Motor neuron (in vitro differentiated cells): ENCODE results near the gene MAPK8. TPM values are rescaled to one million over a fixed set of nuclear protein-coding genes. Genes with fewer than 3 reads are reported as not detected.
A peak's percentile ranks its signal among the peaks of the same experiment; 100 is the strongest.
"Not testable (repeated sequence)": the region's sequence is repeated elsewhere in the genome, so short reads cannot be mapped to it uniquely, and the experiment has no call there.

Experiments
- ATAC-seq, 8 experiments: fragments of 200-7000 bp; cut with Tn5 transposase; replicated peaks in 6 of 8; 2 replicates each; pipeline ENCODE4 v1.8.0; 2021; ENCODE audit warnings: mild to moderate bottlenecking in 8 of 8, moderate library complexity in 8 of 8
- H3K27ac ChIP-seq, 2 donors: fragments of 250-450 bp; sonication (Bioruptor Pico); 2 replicates each; pipeline ENCODE4 v1.9.0; 2021; ENCODE audit warnings: antibody characterized with exemption in 2 of 2, mild to moderate bottlenecking in 2 of 2, moderate library complexity in 1 of 2
- H3K4me1 ChIP-seq, 2 donors: fragments of 250-450 bp; sonication (Bioruptor Pico); replicated peaks in 1 of 2; 2 replicates each; pipeline ENCODE4 v1.6.1; 2021; ENCODE audit warnings: antibody characterized with exemption in 2 of 2, mild to moderate bottlenecking in 2 of 2, moderate library complexity in 1 of 2
- H3K4me3 ChIP-seq, 5 donors: fragments of 250-450 bp; sonication (Bioruptor Pico); 2 replicates each; pipeline ENCODE4 v1.9.0; 2021; ENCODE audit warnings: antibody characterized with exemption in 5 of 5, mild to moderate bottlenecking in 5 of 5, moderate library complexity in 4 of 5
- WGBS, 10 experiments: fragments of 450-650 bp; shearing (Covaris generic); methylation state at CpG; one replicate each; pipeline ENCODE4 v1.0.0; 2022; 5-methylcytosine and 5-hydroxymethylcytosine counted together
- in situ Hi-C, 9 experiments: fragments of 400-800 bp; cut with MboI; loops; one replicate each; pipeline ENCODE4 v1.15.0; 2021; ENCODE audit warnings: low sequenced_read_pairs in 9 of 9, low pct_unique_long_range_greater_than_20kb in 2 of 9; ENCODE audit not compliant: unreplicated experiment in 9 of 9
- total RNA-seq, 8 experiments: library from RNA; unstranded; fragments of 300-600 nt; gene quantifications; 2 replicates each; pipeline versions ENCODE4 v1.2.3 to v1.2.4, GENCODE V29; 2022

MAPK8 gene
- total RNA-seq, 8 experiments from 2014 or later: 21.2 to 122 (median 68.1) TPM

DNA sequence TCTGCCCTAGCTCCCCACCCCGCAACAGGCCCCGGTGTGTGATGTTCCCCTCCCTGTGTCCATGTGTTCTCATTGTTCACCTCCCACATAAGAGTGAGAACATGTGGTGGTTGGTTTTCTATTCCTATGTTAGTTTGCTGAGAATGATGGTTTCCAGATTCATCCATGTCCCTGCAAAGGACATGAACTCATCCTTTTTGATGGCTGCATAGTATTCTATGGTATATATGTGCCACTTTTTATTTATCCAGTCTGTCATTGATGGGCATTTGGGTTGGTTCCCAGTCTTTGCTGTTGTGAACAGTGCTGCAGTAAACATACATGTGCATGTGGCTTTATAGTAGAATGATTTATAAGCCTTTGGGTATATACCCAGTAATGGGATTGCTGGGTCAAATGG is 41.1 kb downstream of the MAPK8 start:
- 92 to 100% (median 100%) methylated on average over 1 to 2 of the region's 2 CpGs; no CpG with 5 or more reads in 7 of the 10 experiments for WGBS, 10 experiments
- H3K4me3 ChIP-seq, in situ Hi-C loops, H3K27ac ChIP-seq, ATAC-seq, H3K4me1 ChIP-seq: not testable (repeated sequence)

DNA sequence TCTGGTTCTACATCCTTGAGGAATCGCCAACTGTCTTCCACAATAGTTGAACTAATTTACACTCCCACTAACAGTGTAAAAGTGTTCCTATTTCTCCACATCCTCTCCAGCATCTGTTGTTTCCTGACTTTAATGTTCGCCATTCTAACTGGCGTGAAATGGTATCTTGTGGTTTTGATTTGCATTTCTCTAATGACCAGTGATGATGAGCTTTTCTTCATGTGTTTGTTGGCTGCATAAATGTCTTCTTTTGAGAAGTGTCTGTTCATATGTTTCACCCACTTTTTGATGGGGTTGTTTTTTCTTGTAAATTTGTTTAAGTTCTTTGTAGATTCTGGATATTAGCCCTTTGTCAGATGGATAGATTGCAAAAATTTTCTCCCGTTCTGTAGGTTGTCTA is 41.5 kb downstream of the MAPK8 start:
- ATAC-seq, H3K27ac ChIP-seq, H3K4me3 ChIP-seq, H3K4me1 ChIP-seq, in situ Hi-C loops: not testable (repeated sequence)
- WGBS, 10 experiments: 80 to 100% (median 100%) methylated on average over 1 to 4 of the region's 4 CpGs

DNA sequence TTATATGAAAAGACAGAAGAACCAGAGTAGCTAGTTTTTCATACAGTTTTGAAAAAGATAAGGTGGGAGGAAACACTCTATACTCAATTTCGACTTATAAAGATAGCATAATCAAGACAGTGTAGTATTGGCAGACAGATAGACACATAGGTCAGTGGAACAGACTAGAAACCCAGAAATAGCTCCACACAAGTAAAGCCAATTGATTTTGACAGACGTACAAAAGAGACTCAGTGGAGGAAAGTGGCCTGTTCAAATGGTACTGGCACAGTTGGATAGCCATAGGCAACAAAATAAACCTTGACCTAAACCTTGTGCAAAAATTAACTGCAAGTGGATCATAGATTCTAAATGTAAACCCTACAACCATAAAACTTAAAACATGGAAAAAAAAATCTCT is 46.8 kb downstream of the MAPK8 start:
- ATAC-seq: no peak
- Histone ChIP-seq H3K27ac (no peak overlapping the region), H3K4me1 (no peaks in the 10 kb centered on the region), H3K4me3 (no peak overlapping the region)
- in situ Hi-C loops: loop anchor here in 4 of 9 experiments (25.0 kb wide), 2 partner anchors 159 to 309 kb away; no protein-coding TSS in a partner anchor
- 78 to 100% (median 94%) methylated on average over 1 to 2 of the region's 2 CpGs; no CpG with 5 or more reads in 1 of the 10 experiments for WGBS, 10 experiments

GRCh38 chr10:48357631-48358030 is 51.2 kb downstream of the MAPK8 start:
- Histone ChIP-seq H3K4me1 (no peaks in the 10 kb centered on the region), H3K27ac (no peak overlapping the region), H3K4me3 (no peak overlapping the region)
- WGBS, 10 experiments: 91 to 100% (median 98%) methylated on average over 1 to 5 of the region's 5 CpGs; no CpG with 5 or more reads in 1 of the 10 experiments
- in situ Hi-C loops: loop anchor here in 4 of 9 experiments (25.0 kb wide), 2 partner anchors 155 to 305 kb away; no protein-coding TSS in a partner anchor
- ATAC-seq: no peak

GRCh38 chr10:48358162-48358561 is 51.7 kb downstream of the MAPK8 start:
- Histone ChIP-seq H3K4me3 (no peak overlapping the region), H3K27ac (no peak overlapping the region), H3K4me1 (no peaks in the 10 kb centered on the region)
- WGBS, 10 experiments: 0 to 100% (median 83%) methylated on average over 1 of the region's 1 CpG; no CpG with 5 or more reads in 1 of the 10 experiments
- no peak for ATAC-seq
- in situ Hi-C loops: loop anchor here in 4 of 9 experiments (25.0 kb wide), 2 partner anchors 154 to 304 kb away; no protein-coding TSS in a partner anchor

GRCh38 chr10:48358838-48359237 is 52.4 kb downstream of the MAPK8 start:
- WGBS, 10 experiments: 43 to 98% (median 78%) methylated on average over 2 to 5 of the region's 5 CpGs
- no peak overlapping the region for H3K4me3 ChIP-seq
- H3K27ac ChIP-seq: no peak overlapping the region
- in situ Hi-C loops: loop anchor here in 4 of 9 experiments (25.0 kb wide), 2 partner anchors 153 to 303 kb away; no protein-coding TSS in a partner anchor
- no peaks in the 10 kb centered on the region for H3K4me1 ChIP-seq
- no peak for ATAC-seq

DNA sequence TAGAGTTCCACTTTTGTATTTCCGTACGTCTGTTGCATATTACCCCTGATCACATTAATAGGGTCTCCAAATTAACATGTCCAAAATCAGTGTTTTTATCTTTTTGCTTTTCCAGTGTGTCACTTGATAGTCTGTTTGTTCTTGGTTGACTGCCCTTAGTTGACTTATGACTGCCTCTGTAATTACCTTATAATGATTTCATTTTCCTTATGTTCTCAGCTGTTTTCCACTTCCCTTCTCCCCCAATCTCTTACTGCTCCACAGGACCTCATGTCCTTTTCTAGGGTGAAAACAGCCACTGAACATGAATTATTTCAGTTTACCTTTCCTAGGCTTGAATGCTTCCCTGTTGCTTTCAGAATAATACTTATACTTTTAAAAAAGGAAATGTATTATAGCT is 54.7 kb downstream of the MAPK8 start:
- 80 to 100% (median 100%) methylated on average over 2 of the region's 2 CpGs; no CpG with 5 or more reads in 2 of the 10 experiments for WGBS, 10 experiments
- H3K4me1 ChIP-seq: no peaks in the 10 kb centered on the region
- H3K27ac ChIP-seq: no peak overlapping the region
- no peak for ATAC-seq
- no peak overlapping the region for H3K4me3 ChIP-seq
- in situ Hi-C loops: loop anchor here in 4 of 9 experiments (25.0 kb wide), 2 partner anchors 151 to 301 kb away; no protein-coding TSS in a partner anchor

DNA sequence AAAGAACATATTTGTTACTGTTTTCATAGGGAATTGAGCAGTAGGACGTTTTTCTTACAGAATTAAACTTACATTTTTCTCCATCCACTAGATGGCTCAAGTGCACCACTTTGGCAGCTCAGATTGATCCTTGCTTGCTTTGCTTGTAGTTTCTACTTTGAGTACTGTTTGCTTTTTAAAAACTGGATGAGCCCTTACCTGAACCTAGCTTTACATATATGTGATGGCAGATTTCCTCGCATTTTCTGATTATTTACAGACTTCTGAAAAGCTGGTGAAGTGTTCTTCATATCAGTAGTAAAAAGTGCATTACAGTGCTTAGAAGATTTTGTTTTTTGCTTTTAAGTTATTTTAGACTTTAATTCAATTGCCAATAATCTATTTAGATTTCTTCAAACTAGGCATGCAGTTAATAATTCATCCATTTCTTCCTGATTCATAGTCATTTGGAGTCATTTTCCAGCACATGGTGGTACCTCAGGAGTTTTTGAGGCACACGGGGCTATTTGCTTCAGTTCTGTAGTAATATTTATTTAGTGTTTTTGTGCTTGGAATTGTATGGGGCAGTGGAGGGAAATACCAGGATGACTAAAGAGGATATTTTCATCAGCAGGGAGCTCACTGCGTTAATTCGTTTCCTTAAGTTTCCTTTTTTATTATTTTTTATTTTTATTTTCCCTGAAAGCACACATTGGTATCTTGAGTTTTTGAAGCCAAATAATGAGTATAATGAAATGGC is 57.3 kb downstream of the MAPK8 start:
- in situ Hi-C loops: loop anchor here in 4 of 9 experiments (25.0 kb wide), 2 partner anchors 149 to 299 kb away; no protein-coding TSS in a partner anchor
- Histone ChIP-seq H3K4me3 (no peak overlapping the region), H3K4me1 (no peaks in the 10 kb centered on the region), H3K27ac (no peak overlapping the region)
- 18 to 100% (median 54%) methylated on average over 2 to 5 of the region's 5 CpGs for WGBS, 10 experiments
- ATAC-seq: peak in 4 of 8 experiments; percentile 45 to 56 (median 50)

DNA sequence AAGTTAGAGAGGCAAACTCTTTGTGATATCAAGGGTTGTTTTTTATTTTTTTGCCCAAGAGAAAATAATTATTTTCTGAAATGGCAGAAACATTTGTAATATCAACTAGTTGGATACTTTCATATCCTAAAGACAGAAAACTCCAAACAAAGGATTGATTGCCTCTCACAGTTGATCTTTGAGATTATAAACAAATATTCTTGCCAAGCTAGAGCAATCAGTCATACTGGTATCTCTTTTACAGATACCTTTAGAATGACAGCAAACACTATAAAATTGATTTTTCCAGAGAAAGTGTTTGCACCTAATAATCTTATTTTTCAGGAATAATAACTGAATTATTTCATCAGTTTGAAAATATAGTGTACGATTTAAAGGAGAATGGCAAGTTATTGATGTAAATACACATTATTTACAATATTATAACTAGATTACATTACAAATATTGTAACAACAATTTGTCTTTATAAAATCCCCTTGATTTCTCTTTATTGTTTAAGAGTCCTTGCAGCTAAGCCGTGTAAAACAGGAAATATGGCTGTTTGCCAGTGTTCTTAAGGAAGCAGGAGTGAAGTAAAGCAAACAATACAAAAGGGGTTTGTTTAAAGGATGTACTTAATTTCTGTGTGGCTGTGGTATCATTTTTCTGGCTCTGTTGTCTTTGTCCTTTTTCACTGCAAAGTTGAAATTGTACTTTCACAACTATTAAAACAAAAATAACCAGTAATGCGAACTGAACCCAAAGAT is 58.4 kb downstream of the MAPK8 start:
- in situ Hi-C loops: loop anchor here in 4 of 9 experiments (25.0 kb wide), 2 partner anchors 147 to 297 kb away; no protein-coding TSS in a partner anchor
- no peak for ATAC-seq
- Histone ChIP-seq H3K27ac (no peak overlapping the region), H3K4me3 (no peak overlapping the region), H3K4me1 (no peaks in the 10 kb centered on the region)
- WGBS, 10 experiments: 44 to 90% (median 84%) methylated on average over 3 of the region's 3 CpGs

DNA sequence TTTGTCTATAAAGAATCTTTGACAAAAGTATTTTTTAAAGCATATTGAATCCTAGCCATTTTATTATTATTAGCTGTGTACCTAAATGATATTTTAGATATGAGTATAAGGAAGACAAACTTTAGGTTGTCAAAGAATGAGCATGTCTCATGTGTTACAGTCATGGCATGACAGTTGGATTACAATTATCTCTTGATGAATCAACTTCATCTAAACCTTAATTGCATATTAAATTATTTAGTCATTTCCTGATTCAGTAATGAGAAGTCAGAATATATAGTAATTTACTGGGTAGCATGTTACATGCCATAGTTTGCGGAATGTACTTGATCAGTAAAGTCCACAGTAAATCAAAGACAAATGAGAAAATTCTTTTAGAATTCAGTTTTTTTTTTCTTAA is 59.2 kb downstream of the MAPK8 start:
- H3K4me3 ChIP-seq: no peak overlapping the region
- no peak for ATAC-seq
- 100% methylated on average over 1 of the region's 1 CpG; no CpG with 5 or more reads in 2 of the 10 experiments for WGBS, 10 experiments
- H3K27ac ChIP-seq: no peak overlapping the region
- in situ Hi-C loops: loop anchor here in 4 of 9 experiments (25.0 kb wide), 2 partner anchors 147 to 297 kb away; no protein-coding TSS in a partner anchor
- no peaks in the 10 kb centered on the region for H3K4me1 ChIP-seq

DNA sequence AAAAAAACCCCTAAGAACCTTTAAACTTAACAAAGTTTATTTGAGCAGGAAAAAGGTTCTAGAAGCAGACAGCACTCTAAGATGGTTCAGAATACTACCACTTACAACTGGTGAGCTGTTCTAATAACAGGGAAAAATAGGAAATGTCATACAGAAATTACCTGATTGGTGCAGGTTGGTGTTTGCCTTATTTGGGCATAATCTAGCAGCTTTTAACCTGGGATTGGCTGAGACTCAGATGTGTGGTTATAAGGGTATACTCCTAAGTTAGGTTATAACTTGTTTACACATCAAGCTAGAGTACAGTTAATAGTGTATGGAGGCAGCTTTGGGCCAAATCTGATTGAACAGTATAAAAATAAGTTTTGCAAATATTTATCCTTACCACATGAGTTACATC is 59.8 kb downstream of the MAPK8 start:
- no peak for ATAC-seq
- H3K4me1 ChIP-seq: no peaks in the 10 kb centered on the region
- in situ Hi-C loops: loop anchor here in 4 of 9 experiments (25.0 kb wide), 2 partner anchors 146 to 296 kb away; no protein-coding TSS in a partner anchor

DNA sequence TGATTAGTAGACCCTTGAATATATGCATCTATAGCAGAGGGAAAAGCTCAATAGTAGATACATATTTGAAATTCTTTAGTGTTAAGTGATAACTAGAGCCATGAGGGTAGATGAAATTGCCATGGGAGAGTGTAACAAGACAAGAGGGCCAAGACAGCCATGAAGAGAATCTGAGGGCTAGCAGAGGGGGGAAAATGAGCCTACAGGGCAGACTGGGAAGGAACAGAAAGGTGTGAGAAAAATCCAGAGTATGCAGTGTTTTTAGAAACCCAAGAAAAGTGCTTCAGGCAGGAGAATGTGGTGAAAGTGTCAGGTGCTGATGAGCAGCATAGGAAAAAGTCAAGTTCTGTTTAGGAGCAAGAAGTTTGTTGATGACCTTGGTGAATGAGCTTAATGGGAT is 63.0 kb downstream of the MAPK8 start:
- H3K4me3 ChIP-seq: no peak overlapping the region
- no peaks in the 10 kb centered on the region for H3K4me1 ChIP-seq
- ATAC-seq: no peak
- no peak overlapping the region for H3K27ac ChIP-seq
- in situ Hi-C loops: loop anchor here in 4 of 9 experiments (25.0 kb wide), 2 partner anchors 143 to 293 kb away; no protein-coding TSS in a partner anchor

More for the DNA sequence above, 59.8 kb downstream of the MAPK8 start:
- Histone ChIP-seq H3K4me3 (no peak overlapping the region), H3K27ac (no peak overlapping the region)
